Adrenal gland (tissue), 5 donors: Measurements from ENCODE around the gene MRPL44.

Experiments used
- POLR2A ChIP-seq, 2 donors: fragments of 450-650 bp; IDR thresholded peaks; one replicate each; pipeline ENCODE4 v1.6.1; 2017; ENCODE audit warnings: antibody characterized with exemption in 2 of 2, mild to moderate bottlenecking in 2 of 2, moderate library complexity in 1 of 2
- TF ChIP-seq, protein P1 (sequence below), 6 experiments: fragments of 450-650 bp in 4 of 6; fragments of 200-600 bp in 2 of 6; sonication (generic) in 1 of 6; IDR thresholded peaks; 1 replicate in 5 of 6; 2 replicates in 1 of 6; pipeline versions ENCODE4 v1.5.1 to v1.8.0; 2016 to 2021; ENCODE audit warnings: antibody characterized with exemption in 6 of 6, mild to moderate bottlenecking in 2 of 6, moderate library complexity in 1 of 6
- donor health status: DM: no; HTN: no; CAD: no.

DNA sequence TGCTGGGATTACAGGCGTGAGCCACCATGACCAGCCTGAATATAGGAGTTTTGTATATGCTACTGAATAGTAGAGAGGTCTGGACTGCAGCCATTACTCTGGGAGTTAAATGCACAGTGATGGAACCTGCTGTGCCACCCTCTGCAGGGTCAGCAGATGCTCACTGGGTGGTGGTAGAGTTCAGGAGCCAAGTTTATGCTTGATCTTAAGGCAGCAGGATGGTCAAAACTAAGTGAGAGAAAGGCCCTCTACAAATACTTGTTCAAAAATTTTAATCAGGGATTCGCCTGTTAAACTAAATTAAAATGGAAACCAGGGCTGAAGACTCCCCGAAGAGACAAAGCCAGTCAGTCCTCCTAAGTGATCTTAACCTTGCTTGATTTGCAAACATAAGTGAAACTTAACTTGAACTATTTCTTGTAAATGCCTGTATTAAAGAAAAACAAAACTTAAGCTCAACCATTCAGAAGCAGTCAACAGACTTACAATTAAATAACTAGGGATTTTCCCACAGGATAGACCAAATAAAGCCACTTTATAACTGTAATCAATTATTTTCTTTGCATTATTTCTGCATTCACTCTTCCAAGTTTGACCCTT lies 7.9 kb upstream of the MRPL44 start:
- TF ChIP-seq, protein P1, sequence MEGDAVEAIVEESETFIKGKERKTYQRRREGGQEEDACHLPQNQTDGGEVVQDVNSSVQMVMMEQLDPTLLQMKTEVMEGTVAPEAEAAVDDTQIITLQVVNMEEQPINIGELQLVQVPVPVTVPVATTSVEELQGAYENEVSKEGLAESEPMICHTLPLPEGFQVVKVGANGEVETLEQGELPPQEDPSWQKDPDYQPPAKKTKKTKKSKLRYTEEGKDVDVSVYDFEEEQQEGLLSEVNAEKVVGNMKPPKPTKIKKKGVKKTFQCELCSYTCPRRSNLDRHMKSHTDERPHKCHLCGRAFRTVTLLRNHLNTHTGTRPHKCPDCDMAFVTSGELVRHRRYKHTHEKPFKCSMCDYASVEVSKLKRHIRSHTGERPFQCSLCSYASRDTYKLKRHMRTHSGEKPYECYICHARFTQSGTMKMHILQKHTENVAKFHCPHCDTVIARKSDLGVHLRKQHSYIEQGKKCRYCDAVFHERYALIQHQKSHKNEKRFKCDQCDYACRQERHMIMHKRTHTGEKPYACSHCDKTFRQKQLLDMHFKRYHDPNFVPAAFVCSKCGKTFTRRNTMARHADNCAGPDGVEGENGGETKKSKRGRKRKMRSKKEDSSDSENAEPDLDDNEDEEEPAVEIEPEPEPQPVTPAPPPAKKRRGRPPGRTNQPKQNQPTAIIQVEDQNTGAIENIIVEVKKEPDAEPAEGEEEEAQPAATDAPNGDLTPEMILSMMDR (IDR thresholded peaks at IDR 0.05) = no peak
- TF ChIP-seq POLR2A (IDR thresholded peaks at IDR 0.05) = no peak
